Measurements from ENCODE around the gene ZNF853.

Gene ZNF853

DNA sequence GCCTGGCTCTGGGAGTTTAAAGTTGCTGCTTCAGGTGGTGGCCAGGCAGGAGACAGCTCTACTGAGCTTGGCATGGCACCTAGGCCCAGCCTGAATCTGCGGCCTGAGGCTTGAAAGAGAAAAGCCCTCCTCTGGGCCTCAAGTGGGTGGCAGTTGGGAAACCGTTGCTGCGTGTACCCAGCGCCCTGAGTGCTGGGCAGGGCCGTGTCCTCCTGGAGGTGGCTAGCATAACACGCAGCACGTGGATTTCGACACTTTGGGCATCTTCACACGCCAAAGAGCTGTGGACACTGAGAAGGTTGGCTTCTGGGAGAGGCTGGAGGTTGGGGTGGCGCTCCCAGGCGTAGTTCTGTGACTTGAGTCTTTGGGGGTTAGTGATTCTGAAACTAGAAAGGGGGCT lies 24.2 kb downstream of the ZNF853 start:
- no peak for TF ChIP-seq CTCF (IDR thresholded peaks at IDR 0.05; ENCODE audit: insufficient read depth, missing control alignments)
- DNase-seq (ENCODE audit: insufficient read length, low spot score) (no peak), FAIRE-seq (no peak)

DNA sequence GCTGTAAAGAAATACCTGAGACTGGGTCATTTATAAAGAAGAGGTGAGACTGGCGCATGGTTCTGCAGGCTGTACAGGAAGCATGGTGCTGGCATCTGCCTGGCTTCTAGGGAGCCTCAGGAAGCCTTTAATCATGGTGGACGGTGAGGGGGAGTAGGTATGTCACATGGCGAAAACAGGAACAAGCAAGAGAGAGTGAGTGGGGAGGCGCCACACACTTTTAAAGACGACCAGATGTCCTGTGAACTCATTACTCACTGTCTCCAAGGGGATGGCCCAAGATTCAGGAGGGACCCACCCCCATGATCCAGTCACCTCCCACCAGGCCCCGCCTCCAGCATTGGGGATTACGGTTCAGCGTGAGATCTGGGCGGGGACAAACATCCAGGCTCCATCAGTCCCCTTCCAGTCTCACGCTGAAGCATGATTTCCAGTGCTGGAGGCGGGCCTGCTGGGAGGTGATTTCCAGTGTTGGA lies 24.9 kb downstream of the ZNF853 start:
- no peak for TF ChIP-seq CTCF (IDR thresholded peaks at IDR 0.05; ENCODE audit: insufficient read depth, missing control alignments)
- DNase-seq (ENCODE audit: insufficient read length, low spot score) (no peak), FAIRE-seq (no peak)

GRCh38 chr7:6641305-6642035 lies 26.1 kb downstream of the ZNF853 start:
- TF ChIP-seq CTCF (IDR thresholded peaks at IDR 0.05; ENCODE audit: insufficient read depth, missing control alignments), result no peak
- no peak for FAIRE-seq
- DNase-seq (ENCODE audit: insufficient read length, low spot score), result no peak

DNA sequence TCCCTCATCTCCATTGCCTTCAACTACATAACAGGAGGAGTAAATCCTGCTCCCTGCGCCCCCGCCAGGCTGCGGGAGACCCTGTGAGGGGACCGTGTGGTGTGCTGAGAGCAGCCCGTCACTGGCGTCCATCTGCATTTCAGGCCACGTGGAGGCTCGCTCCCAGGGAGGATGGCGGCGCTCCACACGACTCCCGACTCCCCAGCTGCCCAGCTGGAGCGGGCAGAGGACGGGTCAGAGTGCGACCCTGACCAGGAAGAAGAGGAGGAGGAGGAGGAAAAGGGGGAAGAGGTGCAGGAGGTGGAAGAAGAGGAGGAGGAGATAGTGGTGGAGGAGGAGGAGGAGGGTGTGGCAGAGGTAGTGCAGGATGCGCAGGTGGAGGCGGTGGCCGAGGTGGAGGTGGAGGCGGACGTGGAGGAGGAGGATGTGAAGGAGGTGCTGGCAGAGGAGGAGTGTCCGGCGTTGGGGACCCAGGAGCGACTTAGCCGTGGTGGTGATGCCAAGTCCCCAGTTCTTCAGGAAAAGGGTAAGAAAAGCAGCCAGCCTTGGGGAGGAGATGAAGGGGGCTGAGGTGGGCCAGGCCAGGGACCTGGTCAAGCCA lies 26.9 kb downstream of the ZNF853 start:
- DNase-seq (ENCODE audit: insufficient read length, low spot score) (no peak), FAIRE-seq (no peak)
- TF ChIP-seq CTCF (IDR thresholded peaks at IDR 0.05; ENCODE audit: insufficient read depth, missing control alignments), result no peak

- TF ChIP-seq CTCF (IDR thresholded peaks at IDR 0.05; ENCODE audit: insufficient read depth, missing control alignments), result no peak
- DNase-seq (ENCODE audit: insufficient read length, low spot score) (no peak), FAIRE-seq (no peak)
Measured at GRCh38 chr7:6642861-6643640, 27.6 kb downstream of the ZNF853 start.

DNA sequence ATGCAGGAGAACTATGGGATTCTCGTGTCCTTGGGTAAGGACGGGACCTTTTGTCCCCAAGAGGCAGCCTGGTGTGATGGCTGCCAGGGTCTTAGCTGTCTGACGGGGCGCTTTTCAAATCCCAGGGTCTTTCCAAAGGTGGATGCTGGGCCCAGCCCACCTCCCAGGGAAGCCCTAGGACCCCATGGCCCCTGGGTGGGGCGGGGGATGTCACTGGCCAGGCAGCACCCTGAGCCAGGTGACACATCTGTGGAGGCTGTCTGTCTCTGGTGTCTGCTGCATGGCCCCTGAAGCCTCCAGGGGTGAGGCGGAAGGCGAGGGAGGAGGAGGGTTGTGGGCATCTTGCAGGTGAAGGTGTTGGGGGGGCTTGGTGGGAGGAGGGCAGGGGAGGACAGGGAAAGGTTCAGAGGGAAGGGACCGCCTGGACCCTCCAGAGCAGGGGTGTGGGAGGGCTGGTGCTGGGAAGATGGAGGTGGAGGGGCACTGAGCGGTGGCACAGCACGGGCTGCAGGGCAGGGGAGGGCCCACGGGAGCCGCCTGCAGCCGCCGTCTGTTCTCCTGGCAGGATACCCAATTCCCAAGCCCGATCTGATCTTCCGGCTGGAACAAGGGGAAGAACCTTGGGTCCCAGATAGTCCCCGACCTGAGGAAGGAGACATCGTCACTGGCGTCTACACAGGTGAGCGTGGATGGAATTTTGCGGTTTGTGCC lies 28.7 kb downstream of the ZNF853 start:
- no peak for TF ChIP-seq CTCF (IDR thresholded peaks at IDR 0.05; ENCODE audit: insufficient read depth, missing control alignments)
- DNase-seq (ENCODE audit: insufficient read length, low spot score) (no peak), FAIRE-seq (no peak)

Measured in D721Med (cell line).